Muscle layer of duodenum (tissue), 2 donors: ENCODE measurements around the gene THUMPD1.
A peak's percentile ranks its signal among the peaks of the same experiment; 100 is the strongest.

Experiments used
- H3K27ac ChIP-seq: one replicate; pipeline ENCODE4 v1.7.0; 2013; ENCODE audit warnings: mild to moderate bottlenecking, low read length
- H3K27me3 ChIP-seq: one replicate; pipeline ENCODE4 v1.7.0; 2013; ENCODE audit warnings: low read depth, mild to moderate bottlenecking, control low read depth, low read length
- H3K36me3 ChIP-seq, 2 donors: one replicate each; pipeline ENCODE4 v1.7.0; 2013; ENCODE audit warnings: low read length in 2 of 2, control low read depth in 1 of 2, mild to moderate bottlenecking in 1 of 2; ENCODE audit not compliant: insufficient read depth in 2 of 2, control insufficient read depth in 1 of 2
- H3K4me1 ChIP-seq, 2 donors: one replicate each; pipeline ENCODE4 v1.7.0; 2013; ENCODE audit warnings: low read length in 2 of 2, mild to moderate bottlenecking in 2 of 2, control low read depth in 1 of 2, moderate library complexity in 1 of 2; ENCODE audit not compliant: insufficient read depth in 2 of 2, control insufficient read depth in 1 of 2
- H3K4me3 ChIP-seq, 2 donors: one replicate each; pipeline ENCODE4 v1.7.0; 2013; ENCODE audit warnings: low read length in 2 of 2, low read depth in 1 of 2, mild to moderate bottlenecking in 1 of 2
- H3K9me3 ChIP-seq, 2 donors: one replicate each; pipeline ENCODE4 v1.7.0; 2013; ENCODE audit warnings: low read length in 2 of 2, control low read depth in 1 of 2, mild to moderate bottlenecking in 1 of 2; ENCODE audit not compliant: control insufficient read depth in 1 of 2
- donor health status: healthy.

Gene THUMPD1, protein sequence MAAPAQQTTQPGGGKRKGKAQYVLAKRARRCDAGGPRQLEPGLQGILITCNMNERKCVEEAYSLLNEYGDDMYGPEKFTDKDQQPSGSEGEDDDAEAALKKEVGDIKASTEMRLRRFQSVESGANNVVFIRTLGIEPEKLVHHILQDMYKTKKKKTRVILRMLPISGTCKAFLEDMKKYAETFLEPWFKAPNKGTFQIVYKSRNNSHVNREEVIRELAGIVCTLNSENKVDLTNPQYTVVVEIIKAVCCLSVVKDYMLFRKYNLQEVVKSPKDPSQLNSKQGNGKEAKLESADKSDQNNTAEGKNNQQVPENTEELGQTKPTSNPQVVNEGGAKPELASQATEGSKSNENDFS

GRCh38 chr16:20741554-20742285 is at the start of gene THUMPD1:
Gene THUMPD1 (minus strand): TSS chr16:20741818. CDS start chr16:20741739, 79 bp downstream.
- no peaks in the 10 kb centered on the region for H3K9me3 ChIP-seq
- no peaks in the 10 kb centered on the region for H3K27me3 ChIP-seq
- H3K4me1 ChIP-seq = peaks cover 0 to 23% of the 10 kb centered on the region in 2 donors
- peaks cover 13 to 15% of the 10 kb centered on the region in 2 donors for H3K36me3 ChIP-seq
- peak within 1 kb of the TSS; percentile 87 to 95 for H3K4me3 ChIP-seq
- H3K27ac ChIP-seq = peak within 1 kb of the TSS; percentile 86

- Histone ChIP-seq H3K4me3 (no peak overlapping the region), H3K4me1 (no peaks in the 10 kb centered on the region), H3K9me3 (no peaks in the 10 kb centered on the region), H3K27me3 (no peaks in the 10 kb centered on the region), H3K36me3 (no peaks in the 10 kb centered on the region), H3K27ac (no peak overlapping the region)
Observed at GRCh38 chr16:20789130-20789529, 47.5 kb upstream of the THUMPD1 start.

- Histone ChIP-seq H3K4me3 (no peak overlapping the region), H3K36me3 (peaks cover 0 to 3% of the 10 kb centered on the region in 2 donors), H3K27ac (no peak overlapping the region), H3K4me1 (no peaks in the 10 kb centered on the region), H3K27me3 (no peaks in the 10 kb centered on the region), H3K9me3 (no peaks in the 10 kb centered on the region)
Observed at GRCh38 chr16:20784204-20784603, 42.6 kb upstream of the THUMPD1 start.

DNA sequence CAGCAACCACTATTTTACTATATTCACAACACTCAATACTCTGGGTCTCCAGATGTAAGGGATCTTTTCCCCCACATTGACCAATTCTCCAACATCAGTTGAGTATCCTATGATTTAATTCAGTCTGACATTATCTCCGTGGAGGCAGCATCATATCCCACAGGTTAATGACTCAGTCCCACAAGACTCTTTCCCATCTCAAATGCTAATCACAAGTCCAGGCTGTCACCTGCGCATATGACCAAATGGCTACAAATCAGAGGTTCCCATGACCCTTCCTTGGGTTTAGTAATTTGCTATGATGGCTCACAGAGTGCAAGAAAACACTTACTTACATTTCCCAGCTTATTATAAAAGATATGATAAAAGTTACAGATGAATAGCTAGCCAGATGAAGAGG is 40.9 kb upstream of the THUMPD1 start:
- Histone ChIP-seq H3K9me3 (no peaks in the 10 kb centered on the region), H3K4me3 (no peak overlapping the region), H3K4me1 (no peaks in the 10 kb centered on the region), H3K36me3 (peaks cover 2 to 3% of the 10 kb centered on the region in 2 donors), H3K27ac (no peak overlapping the region), H3K27me3 (no peaks in the 10 kb centered on the region)

DNA sequence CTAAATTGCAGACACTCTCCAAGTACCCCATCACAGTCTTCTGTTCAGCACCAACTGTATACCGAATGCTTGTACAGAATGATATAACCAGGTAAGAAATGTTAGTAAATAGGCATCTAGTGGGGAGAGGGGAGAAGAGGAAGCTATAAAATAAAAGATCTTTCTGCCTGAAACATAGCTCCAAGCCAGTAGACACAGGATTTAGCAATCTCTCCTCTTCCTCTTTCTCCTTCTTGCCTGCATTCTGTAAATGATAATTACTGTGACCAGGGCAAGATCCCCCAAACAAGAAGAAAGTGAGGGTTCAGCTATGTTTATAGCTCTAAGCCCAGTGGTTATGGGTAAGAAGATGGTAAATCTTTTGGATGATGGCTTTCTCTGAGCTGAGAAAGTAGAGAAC is 40.1 kb upstream of the THUMPD1 start:
- H3K36me3 ChIP-seq = peaks cover 3% of the 10 kb centered on the region in 2 donors
- H3K27me3 ChIP-seq = no peaks in the 10 kb centered on the region
- H3K4me1 ChIP-seq = no peaks in the 10 kb centered on the region
- no peak overlapping the region for H3K4me3 ChIP-seq
- H3K9me3 ChIP-seq = no peaks in the 10 kb centered on the region
- H3K27ac ChIP-seq = no peak overlapping the region

DNA sequence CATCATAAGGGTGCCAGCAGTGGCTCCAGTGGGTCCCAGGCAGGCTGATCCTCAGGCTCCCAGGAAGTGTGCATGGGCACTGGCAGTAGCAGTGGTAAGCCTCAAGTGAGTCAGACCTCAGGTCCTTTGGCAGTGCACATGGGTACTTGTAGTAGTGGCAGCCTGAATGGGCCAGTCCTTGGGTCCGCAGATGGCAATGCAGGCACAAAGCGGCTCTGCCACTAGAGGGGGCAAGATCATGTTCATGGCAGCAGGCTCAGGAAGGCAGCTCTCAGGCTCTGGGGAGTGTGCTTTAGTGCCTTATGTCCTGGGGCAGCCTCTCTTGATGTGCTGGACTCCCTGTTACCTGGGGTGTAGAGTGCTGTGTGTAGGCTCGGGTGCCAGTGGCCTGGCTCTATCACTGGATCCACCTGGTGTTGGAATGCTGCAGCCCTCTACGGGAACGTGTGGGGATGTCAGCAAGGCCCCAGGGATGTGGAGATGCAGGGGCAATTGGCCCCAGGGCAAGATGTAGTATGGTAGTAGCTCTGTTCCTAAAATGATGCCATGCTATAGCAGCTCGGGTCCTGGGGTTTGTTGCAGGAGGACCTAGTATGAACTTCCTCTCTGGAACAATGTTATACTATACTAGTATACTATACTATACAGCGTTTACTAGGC is 33.2 kb upstream of the THUMPD1 start:
- H3K4me3 ChIP-seq = no peak overlapping the region
- H3K4me1 ChIP-seq = no peaks in the 10 kb centered on the region
- H3K36me3 ChIP-seq = peaks cover 0 to 3% of the 10 kb centered on the region in 2 donors
- no peaks in the 10 kb centered on the region for H3K9me3 ChIP-seq
- no peaks in the 10 kb centered on the region for H3K27me3 ChIP-seq
- H3K27ac ChIP-seq = no peak overlapping the region

GRCh38 chr16:20773679-20774078 is 32.1 kb upstream of the THUMPD1 start:
- Histone ChIP-seq H3K4me3 (no peak overlapping the region), H3K27me3 (no peaks in the 10 kb centered on the region), H3K9me3 (no peaks in the 10 kb centered on the region), H3K27ac (no peak overlapping the region), H3K4me1 (no peaks in the 10 kb centered on the region), H3K36me3 (peaks cover 0 to 3% of the 10 kb centered on the region in 2 donors)

DNA sequence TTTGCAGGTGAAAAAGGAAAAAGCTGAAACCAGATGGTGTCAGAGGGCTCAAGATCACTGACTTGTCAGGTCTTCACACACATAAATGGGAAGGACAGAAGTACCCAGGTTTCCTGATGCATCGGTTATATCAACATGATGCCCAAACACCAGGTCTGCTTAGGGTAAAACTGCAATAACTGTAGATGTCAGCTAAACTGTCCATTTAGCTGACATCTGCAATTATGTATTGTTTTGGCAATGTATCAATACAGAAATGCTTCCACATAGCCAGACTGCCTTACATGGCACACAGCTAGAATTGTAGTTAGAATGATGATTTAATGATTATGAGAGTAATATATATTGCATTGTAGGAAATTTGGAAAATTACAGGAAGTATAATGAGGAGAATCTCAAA is 27.2 kb upstream of the THUMPD1 start:
- Histone ChIP-seq H3K4me3 (no peak overlapping the region), H3K27ac (no peak overlapping the region), H3K4me1 (no peaks in the 10 kb centered on the region), H3K36me3 (no peaks in the 10 kb centered on the region), H3K9me3 (no peaks in the 10 kb centered on the region), H3K27me3 (no peaks in the 10 kb centered on the region)

- no peak overlapping the region for H3K4me3 ChIP-seq
- H3K4me1 ChIP-seq = no peaks in the 10 kb centered on the region
- H3K36me3 ChIP-seq = no peaks in the 10 kb centered on the region
- H3K27me3 ChIP-seq = no peaks in the 10 kb centered on the region
- no peaks in the 10 kb centered on the region for H3K9me3 ChIP-seq
- no peak overlapping the region for H3K27ac ChIP-seq
Observed at GRCh38 chr16:20768121-20768520, 26.5 kb upstream of the THUMPD1 start.

GRCh38 chr16:20767577-20767976 is 26.0 kb upstream of the THUMPD1 start:
- H3K4me3 ChIP-seq = no peak overlapping the region
- no peak overlapping the region for H3K27ac ChIP-seq
- H3K4me1 ChIP-seq = peaks cover 0 to 4% of the 10 kb centered on the region in 2 donors
- no peaks in the 10 kb centered on the region for H3K9me3 ChIP-seq
- no peaks in the 10 kb centered on the region for H3K36me3 ChIP-seq
- H3K27me3 ChIP-seq = no peaks in the 10 kb centered on the region

DNA sequence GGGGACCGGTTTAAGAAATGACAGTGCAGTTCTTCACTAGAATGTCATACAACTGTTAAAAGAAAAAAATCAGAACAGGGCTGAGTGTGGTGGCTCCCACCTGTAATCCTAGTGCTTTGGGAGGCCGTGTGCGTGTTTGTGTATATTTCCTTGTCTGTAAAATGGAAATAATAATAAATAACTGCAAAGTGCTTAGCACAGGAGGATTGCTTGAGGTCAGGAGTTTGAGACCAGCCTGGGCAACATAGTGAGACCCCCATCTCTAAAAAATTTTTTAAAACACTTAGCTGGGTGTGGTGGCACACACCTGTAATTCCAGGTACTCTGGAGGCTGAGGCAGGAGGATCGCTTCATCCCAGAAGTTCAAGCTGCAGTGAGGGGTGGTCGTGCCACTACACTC is 24.7 kb upstream of the THUMPD1 start:
- Histone ChIP-seq H3K4me1 (peaks cover 0 to 4% of the 10 kb centered on the region in 2 donors), H3K4me3 (no peak overlapping the region), H3K27ac (no peak overlapping the region), H3K36me3 (no peaks in the 10 kb centered on the region), H3K27me3 (no peaks in the 10 kb centered on the region), H3K9me3 (no peaks in the 10 kb centered on the region)
